ENCODE measurements around the gene PLOD2.

DNA sequence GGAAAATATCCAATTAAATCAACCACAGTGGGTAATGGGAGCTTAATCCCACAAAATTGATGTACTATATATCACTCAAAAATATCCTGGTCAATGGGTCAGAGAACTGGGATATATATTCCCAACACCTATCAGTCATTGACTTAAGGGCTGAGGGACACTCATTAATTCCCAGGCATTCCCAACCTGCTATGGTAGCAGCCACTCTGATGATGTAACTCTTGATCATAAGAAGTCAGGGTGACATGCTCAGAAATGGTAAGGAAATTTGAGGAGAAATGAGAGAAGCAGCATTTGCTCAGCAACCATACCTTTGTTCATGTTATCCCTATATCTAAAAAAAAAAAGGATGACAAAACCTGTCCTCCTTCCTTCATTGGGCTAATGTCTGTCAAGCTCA, 3.1 kb upstream of the PLOD2 start:
- TF ChIP-seq EZH2 (IDR thresholded peaks at IDR 0.05; ENCODE audit: borderline replicate concordance, insufficient read depth, low read depth, low read length, poor library complexity, severe bottlenecking) = no peak
- no peak for TF ChIP-seq CTCF (IDR thresholded peaks at IDR 0.05)
